Mucosa of descending colon (tissue), 3 donors: ENCODE measurements around the gene RPL10A. TPM values are rescaled to one million over a fixed set of nuclear protein-coding genes. Genes with fewer than 3 reads are reported as not detected.
"Not testable (repeated sequence)": the region's sequence is repeated elsewhere in the genome, so short reads cannot be mapped to it uniquely, and the experiment has no call there.

Source experiments
- ATAC-seq: fragments of 200-7000 bp; cut with Tn5 transposase; one replicate; pipeline ENCODE4 v1.9.1; 2020; ENCODE audit warnings: mild to moderate bottlenecking, moderate library complexity
- DNase-seq, 3 donors: peaks; one replicate each; pipeline ENCODE4 v3.0.0-alpha.2; 2020
- H3K36me3 ChIP-seq: fragments of 200-600 bp; one replicate; pipeline ENCODE4 v1.8.0; 2021; ENCODE audit warnings: low read depth, mild to moderate bottlenecking
- H3K4me1 ChIP-seq: fragments of 200-600 bp; one replicate; pipeline ENCODE4 v1.8.0; 2021; ENCODE audit warnings: low read depth, mild to moderate bottlenecking
- H3K4me3 ChIP-seq: fragments of 200-600 bp; one replicate; pipeline ENCODE4 v1.8.0; 2021; ENCODE audit warnings: mild to moderate bottlenecking
- H3K9me3 ChIP-seq: fragments of 200-600 bp; one replicate; pipeline ENCODE4 v1.8.0; 2021; ENCODE audit warnings: mild to moderate bottlenecking
- intact Hi-C, 2 donors: fragments of 100-400 bp; cut with DNase I in 1 of 2; cut with micrococcal nuclease in 1 of 2; formaldehyde crosslinking; loops; one replicate each; pipeline versions ENCODE4 v1.11.0 to v1.11.1; 2022; cut with DNase I, micrococcal nuclease
- microRNA-seq: library from miRNA; unstranded; fragments of <30 nt; microRNA quantifications from one replicate; pipeline ENCODE4, GENCODE V29; 2019
- total RNA-seq, 3 donors: library from RNA; stranded (reverse); fragmentation: NEBNext Ultra II Directional in 2 of 3; extraction: Animal tissue kit (Norgen Biotek cat#: 25700) in 2 of 3; gene quantifications; one replicate each; pipeline versions ENCODE4 v1.2.1 to v1.2.4, GENCODE V29; 2021 to 2023
- TF ChIP-seq, protein P1 (sequence below): fragments of 200-600 bp; IDR thresholded peaks from one replicate; pipeline ENCODE4 v1.8.0; 2022; ENCODE audit warnings: antibody characterized with exemption, mild to moderate bottlenecking
- donor health status: DM: no; HTN: no; CAD: no; lungs with moderate emphysema.
- donor health status: DM: no; HTN: no; CAD: no.
- donor health status: DM: no; HTN: yes; CAD: no.

The RPL10A gene
- total RNA-seq, 3 donors from 2014 or later: 849 to 1,069 (median 985) TPM

GRCh38 chr6:35514587-35514986, 46.4 kb downstream of the RPL10A start:
- DNase-seq (no peak), ATAC-seq (no peak)
- Histone ChIP-seq H3K4me3 (no peak overlapping the region), H3K4me1 (no peaks in the 10 kb centered on the region), H3K36me3 (no peaks in the 10 kb centered on the region), H3K9me3 (no peaks in the 10 kb centered on the region)
- TF ChIP-seq, protein P1, sequence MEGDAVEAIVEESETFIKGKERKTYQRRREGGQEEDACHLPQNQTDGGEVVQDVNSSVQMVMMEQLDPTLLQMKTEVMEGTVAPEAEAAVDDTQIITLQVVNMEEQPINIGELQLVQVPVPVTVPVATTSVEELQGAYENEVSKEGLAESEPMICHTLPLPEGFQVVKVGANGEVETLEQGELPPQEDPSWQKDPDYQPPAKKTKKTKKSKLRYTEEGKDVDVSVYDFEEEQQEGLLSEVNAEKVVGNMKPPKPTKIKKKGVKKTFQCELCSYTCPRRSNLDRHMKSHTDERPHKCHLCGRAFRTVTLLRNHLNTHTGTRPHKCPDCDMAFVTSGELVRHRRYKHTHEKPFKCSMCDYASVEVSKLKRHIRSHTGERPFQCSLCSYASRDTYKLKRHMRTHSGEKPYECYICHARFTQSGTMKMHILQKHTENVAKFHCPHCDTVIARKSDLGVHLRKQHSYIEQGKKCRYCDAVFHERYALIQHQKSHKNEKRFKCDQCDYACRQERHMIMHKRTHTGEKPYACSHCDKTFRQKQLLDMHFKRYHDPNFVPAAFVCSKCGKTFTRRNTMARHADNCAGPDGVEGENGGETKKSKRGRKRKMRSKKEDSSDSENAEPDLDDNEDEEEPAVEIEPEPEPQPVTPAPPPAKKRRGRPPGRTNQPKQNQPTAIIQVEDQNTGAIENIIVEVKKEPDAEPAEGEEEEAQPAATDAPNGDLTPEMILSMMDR: no peak
- intact Hi-C loops: no loop called here

DNA sequence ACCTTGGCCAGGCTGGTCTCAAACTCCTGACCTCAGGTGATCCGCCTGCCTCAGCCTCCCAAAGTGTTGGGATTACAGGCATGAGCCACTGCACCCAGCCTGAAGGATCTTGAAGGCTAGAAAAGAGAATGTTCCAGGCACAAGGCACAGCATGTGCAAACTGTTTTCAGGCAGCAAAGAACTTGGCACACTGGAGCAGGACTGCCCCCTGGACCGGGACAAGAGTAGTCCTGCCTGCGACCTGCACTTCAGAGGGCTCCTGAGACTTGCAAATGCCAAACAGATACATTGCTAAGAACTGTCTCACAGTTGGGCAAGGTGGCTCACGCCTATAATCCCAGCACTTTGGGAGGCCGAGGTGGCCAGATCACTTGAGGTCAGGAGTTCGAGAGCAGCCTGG, 47.7 kb downstream of the RPL10A start:
- H3K4me1 ChIP-seq, ATAC-seq, DNase-seq, H3K36me3 ChIP-seq, H3K9me3 ChIP-seq, intact Hi-C loops, H3K4me3 ChIP-seq: not testable (repeated sequence)

- TF ChIP-seq, protein P1: no peak
- no peaks in the 10 kb centered on the region for H3K4me1 ChIP-seq
- H3K36me3 ChIP-seq: no peaks in the 10 kb centered on the region
- no peaks in the 10 kb centered on the region for H3K9me3 ChIP-seq
- no peak for ATAC-seq
- DNase-seq: no peak
- intact Hi-C loops: no loop called here
- no peak overlapping the region for H3K4me3 ChIP-seq
Observed at GRCh38 chr6:35516712-35517111, 48.5 kb downstream of the RPL10A start.

DNA sequence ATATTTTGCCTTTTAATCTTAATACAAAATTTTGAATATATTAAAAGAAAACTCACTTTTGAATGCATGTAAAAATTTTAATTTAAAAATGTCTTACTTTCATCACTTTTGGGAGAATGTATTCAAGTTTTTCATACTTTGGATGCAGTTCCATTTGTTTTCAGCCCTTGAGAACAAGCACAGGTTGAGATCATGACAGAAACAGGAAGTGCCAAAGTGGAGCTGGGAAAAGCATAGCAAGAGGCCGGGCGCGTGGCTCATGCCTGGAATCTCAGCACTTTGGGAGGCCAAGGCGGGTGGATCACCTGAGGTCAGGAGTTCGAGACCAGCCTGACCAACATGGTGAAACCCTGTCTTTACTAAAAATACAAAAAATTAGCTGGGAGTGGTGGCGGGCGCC, 49.8 kb downstream of the RPL10A start:
- intact Hi-C loops: not testable (repeated sequence)

DNA sequence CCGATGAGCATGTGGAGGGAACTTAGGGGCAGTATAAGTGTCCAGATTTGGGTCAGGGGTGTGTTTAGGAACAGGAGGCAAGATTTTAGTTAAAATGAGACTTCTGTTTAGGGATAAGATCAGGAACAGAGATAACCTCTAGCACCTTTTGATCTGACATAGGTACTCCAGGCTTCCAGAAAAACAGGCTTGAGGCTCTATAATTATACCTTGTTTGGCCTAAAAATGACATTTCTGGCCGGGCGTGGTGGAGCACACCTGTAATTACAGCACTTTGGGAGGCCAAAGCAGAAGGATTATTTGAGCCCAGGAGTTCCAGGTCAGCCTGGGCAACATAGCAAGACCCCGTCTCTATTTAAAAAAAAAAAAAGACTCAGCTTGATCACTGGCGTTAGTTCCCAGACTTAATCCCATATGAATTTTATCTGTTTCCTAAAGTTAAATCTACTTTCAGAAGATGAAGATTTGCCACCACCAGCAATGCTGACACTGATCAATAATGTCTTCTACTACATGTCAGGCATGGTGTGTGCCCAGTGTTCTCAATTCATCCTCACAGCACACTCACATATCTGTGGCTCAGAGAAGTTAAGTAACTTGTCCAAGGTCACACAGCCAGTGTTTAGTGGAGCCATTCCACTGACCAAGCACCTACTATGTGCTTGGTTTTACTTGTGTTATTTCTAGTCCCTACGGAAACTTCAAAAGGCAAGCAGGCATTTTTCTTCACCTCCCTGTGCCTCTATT, 50.5 kb downstream of the RPL10A start:
- no peaks in the 10 kb centered on the region for H3K4me1 ChIP-seq
- DNase-seq (no peak), ATAC-seq (no peak)
- H3K36me3 ChIP-seq: no peaks in the 10 kb centered on the region
- H3K4me3 ChIP-seq: no peak overlapping the region
- TF ChIP-seq, protein P1: no peak
- intact Hi-C loops: no loop called here
- H3K9me3 ChIP-seq: no peaks in the 10 kb centered on the region

More for the DNA sequence above, 49.8 kb downstream of the RPL10A start:
- H3K4me3 ChIP-seq, ATAC-seq, H3K9me3 ChIP-seq, DNase-seq, H3K4me1 ChIP-seq, H3K36me3 ChIP-seq: not testable (repeated sequence)

- TF ChIP-seq, protein P1: no peak
- H3K9me3 ChIP-seq: no peaks in the 10 kb centered on the region
- no peaks in the 10 kb centered on the region for H3K4me1 ChIP-seq
- intact Hi-C loops: loop anchor here (5.0 to 10.0 kb wide), 2 partner anchors 55 to 218 kb away; partner anchors contain the start of gene ARMC12 (in 2 of the 2)
- no peak overlapping the region for H3K4me3 ChIP-seq
- ATAC-seq (no peak), DNase-seq (no peak)
- no peaks in the 10 kb centered on the region for H3K36me3 ChIP-seq
Observed at GRCh38 chr6:35519313-35520015, 51.3 kb downstream of the RPL10A start.

Small RNA genes lying within 50 kb of the gene (microRNA-seq; reads per million reads assigned to microRNA genes)
- 0.93 reads per million for gene MIR7111

Other genes starting within 250 kb of the RPL10A start
- gene ZNF76, start 208.7 kb upstream of the RPL10A start, total RNA-seq: 10 to 100 TPM; 33.2 to 42.6 (median 36.2) TPM
- 10 to 100 TPM in 2 of 3 donors, 1 to 10 TPM in 1; 7.4 to 15.1 (median 13.7) TPM for gene DEF6, start 170.6 kb upstream of the RPL10A start, total RNA-seq
- 10 to 100 TPM; 44.4 to 66.7 (median 65.6) TPM for gene PPARD, start 125.8 kb upstream of the RPL10A start, total RNA-seq
- 1 to 10 TPM; 4.1 to 5.0 (median 4.4) TPM for gene FANCE, start 16.1 kb upstream of the RPL10A start, total RNA-seq
- gene TEAD3, start 28.7 kb downstream of the RPL10A start, total RNA-seq: 10 to 100 TPM; 28.3 to 98.0 (median 28.8) TPM
- not detected for gene TULP1, start 44.5 kb downstream of the RPL10A start, total RNA-seq
- gene FKBP5, start 220.5 kb downstream of the RPL10A start, total RNA-seq: 100 to 1,000 TPM in 2 of 3 donors, 10 to 100 TPM in 1; 22.1 to 174 (median 150) TPM